OCI-LY7 (cell line): Measurements from ENCODE around the gene DCTN1. TPM values are rescaled to one million over a fixed set of nuclear protein-coding genes. Genes with fewer than 3 reads are reported as not detected.

ENCODE experiments used
- BruUV-seq: library from RNA; stranded (reverse); fragments of 400-500 nt; replicated peaks from 2 replicates; lab custom pipeline; 2021; lab: Mats Ljungman, UMichigan
- CTCF ChIA-PET: fragments of 300-600 bp; sonication (Branson Sonifier 250); formaldehyde crosslinking; loops from one replicate; lab custom pipeline; 2022; ENCODE audit warnings: antibody characterized with exemption; ENCODE audit not compliant: unreplicated experiment; lab: Charles Lee
- POLR2A ChIA-PET: fragments of 300-600 bp; sonication (Branson Sonifier 250); formaldehyde crosslinking; loops from one replicate; lab custom pipeline; 2022; ENCODE audit warnings: antibody characterized with exemption; lab: Charles Lee
- DNase-seq: peaks from one replicate; pipeline ENCODE4 v3.0.0-alpha.2; 2015; ENCODE audit warnings: low spot score
- H2AFZ ChIP-seq: fragments of 200-600 bp; sonication (generic), shearing (Covaris generic); 2 replicates; pipeline ENCODE4 v1.6.1; 2014; ENCODE audit warnings: mild to moderate bottlenecking, antibody characterized with exemption, low read length, moderate library complexity
- H3K27ac ChIP-seq: fragments of 200-600 bp; sonication (generic); 2 replicates; pipeline ENCODE4 v1.5.1; 2014; ENCODE audit warnings: mixed run types, low read depth, mild to moderate bottlenecking, moderate library complexity, low read length, inconsistent platforms; ENCODE audit not compliant: poor library complexity, severe bottlenecking
- H3K36me3 ChIP-seq: fragments of 200-600 bp; sonication (generic); 2 replicates; pipeline ENCODE4 v1.6.1; 2014; ENCODE audit warnings: mild to moderate bottlenecking, antibody characterized with exemption, low read length, moderate library complexity, mixed read lengths; ENCODE audit not compliant: insufficient read depth
- H3K4me1 ChIP-seq: fragments of 200-600 bp; sonication (generic); 2 replicates; pipeline ENCODE4 v1.5.1; 2014; ENCODE audit warnings: mild to moderate bottlenecking, low read length; ENCODE audit not compliant: insufficient read depth, poor library complexity, severe bottlenecking
- H3K4me2 ChIP-seq: fragments of 200-600 bp; sonication (generic); 2 replicates; pipeline ENCODE4 v1.6.1; 2014; ENCODE audit warnings: mild to moderate bottlenecking, low read length
- H3K4me3 ChIP-seq: fragments of 200-600 bp; sonication (generic); 2 replicates; pipeline ENCODE4 v1.5.1; 2014; ENCODE audit warnings: mild to moderate bottlenecking, low read depth, low read length; ENCODE audit not compliant: poor library complexity, severe bottlenecking
- H3K79me2 ChIP-seq: fragments of 200-600 bp; sonication (generic); 2 replicates; pipeline ENCODE4 v1.6.1; 2016; ENCODE audit warnings: low read depth, mild to moderate bottlenecking, low read length, moderate library complexity, mixed read lengths; ENCODE audit not compliant: insufficient read depth
- H3K9me2 ChIP-seq: fragments of 200-600 bp; sonication (generic); 2 replicates; pipeline ENCODE4 v1.6.1; 2016; ENCODE audit warnings: mild to moderate bottlenecking, low read length, mixed read lengths; ENCODE audit not compliant: insufficient read depth
- H3K9me3 ChIP-seq: fragments of 200-600 bp; sonication (generic); 2 replicates; pipeline ENCODE4 v1.6.1; 2014; ENCODE audit warnings: mild to moderate bottlenecking, mixed run types, low read length, mixed read lengths
- H4K20me1 ChIP-seq: fragments of 200-600 bp; sonication (generic); 2 replicates; pipeline ENCODE4 v1.6.1; 2014; ENCODE audit warnings: mild to moderate bottlenecking, antibody characterized with exemption, low read length, moderate library complexity, mixed read lengths; ENCODE audit not compliant: insufficient read depth
- CTCF ChIP-seq: fragments of 200-600 bp; sonication (generic); conservative IDR thresholded peaks from 2 replicates; pipeline ENCODE4 v1.5.1; 2014; ENCODE audit warnings: mild to moderate bottlenecking, antibody characterized with exemption, low read length, moderate library complexity, mixed read lengths
- EZH2phosphoT487 ChIP-seq: fragments of 200-600 bp; sonication (generic); IDR thresholded peaks from 2 replicates; pipeline ENCODE4 v1.6.1; 2018; ENCODE audit warnings: low read depth, borderline replicate concordance, mild to moderate bottlenecking, mixed run types, antibody characterized with exemption, low read length, moderate library complexity, mixed read lengths
- intact Hi-C: fragments of 100-400 bp; cut with micrococcal nuclease; formaldehyde crosslinking; loops from one replicate; pipeline ENCODE4 v1.10.0; 2022; ENCODE audit not compliant: unreplicated experiment
- total RNA-seq, 2 experiments: library from RNA; depleted of rRNA in 1 of 2; stranded (reverse); fragments of >200 nt in 1 of 2; shearing (Covaris generic) in 1 of 2; gene quantifications; 2 replicates each; pipeline ENCODE4 v1.2.3, GENCODE V29; 2014 to 2022

Gene DCTN1
- total RNA-seq, 2 experiments from 2014 or later, result 45.5 to 100 TPM

- no peak for DNase-seq
- H3K4me2 ChIP-seq, result no peak overlapping the region
- no peaks in the 10 kb centered on the region for H3K9me2 ChIP-seq
- no TSS peak for BruUV-seq
- no peak overlapping the region for H3K27ac ChIP-seq
- no peak overlapping the region for H2AFZ ChIP-seq
- H3K9me3 ChIP-seq, result no peaks in the 10 kb centered on the region
- H3K4me1 ChIP-seq, result no peaks in the 10 kb centered on the region
- intact Hi-C loops, result loop anchor here (1.0 kb wide), 1 partner anchor 33 kb away; no protein-coding TSS in a partner anchor
- no peaks in the 10 kb centered on the region for H3K79me2 ChIP-seq
- no peak overlapping the region for H3K4me3 ChIP-seq
- no peaks in the 10 kb centered on the region for H4K20me1 ChIP-seq
- POLR2A ChIA-PET, result interaction anchor here (0.8 kb wide), 1 partner anchor 24 kb away, joined by 4 read pairs; no protein-coding TSS in a partner anchor
- peaks cover 74% of the 10 kb centered on the region for H3K36me3 ChIP-seq
- CTCF ChIA-PET, result no interaction called here
- no peak for TF ChIP-seq CTCF
- no peak for TF ChIP-seq EZH2phosphoT487
These were observed 12.3 kb downstream of the DCTN1 start for GRCh38 chr2:74367789-74368188.

- BruUV-seq, result TSS peak; percentile 72
- no peaks in the 10 kb centered on the region for H3K79me2 ChIP-seq
- no peak for TF ChIP-seq CTCF
- no peak for TF ChIP-seq EZH2phosphoT487
- no peak overlapping the region for H3K4me2 ChIP-seq
- no peak overlapping the region for H3K4me3 ChIP-seq
- H3K9me2 ChIP-seq, result no peaks in the 10 kb centered on the region
- ChIA-PET CTCF (no interaction called here), POLR2A (interaction anchor here (0.5 kb wide), 1 partner anchor 275 kb away, joined by 3 read pairs; no protein-coding TSS in a partner anchor)
- intact Hi-C loops, result no loop called here
- H4K20me1 ChIP-seq, result no peaks in the 10 kb centered on the region
- no peak overlapping the region for H3K27ac ChIP-seq
- H2AFZ ChIP-seq, result no peak overlapping the region
- no peaks in the 10 kb centered on the region for H3K4me1 ChIP-seq
- DNase-seq, result no peak
- peaks cover 92% of the 10 kb centered on the region for H3K36me3 ChIP-seq
- H3K9me3 ChIP-seq, result no peaks in the 10 kb centered on the region
These were observed 14.1 kb downstream of the DCTN1 start for GRCh38 chr2:74366036-74366435.
